B cell (primary cell): ENCODE results near the gene RASGEF1C. TPM values are rescaled to one million over a fixed set of nuclear protein-coding genes. Genes with fewer than 3 reads are reported as not detected.

Experiments used
- ATAC-seq: fragments of 200-7000 bp; cut with Tn5 transposase; one replicate; pipeline ENCODE4 v1.10.0; 2021; ENCODE audit warnings: low read depth, mild to moderate bottlenecking, moderate number of reproducible peaks, moderate library complexity
- CTCF ChIA-PET: fragments of 350-600 bp; sonication (Branson Sonifier 250); formaldehyde crosslinking; loops from one replicate; lab custom pipeline; 2021; ENCODE audit warnings: antibody characterized with exemption, inconsistent platforms; lab: Charles Lee
- POLR2A ChIA-PET: fragments of 350-600 bp; sonication (Branson Sonifier 250); formaldehyde crosslinking; loops from one replicate; lab custom pipeline; 2021; ENCODE audit warnings: antibody characterized with exemption; lab: Charles Lee
- DNase-seq: peaks from one replicate; pipeline ENCODE4 v3.0.0; 2013
- H2AFZ ChIP-seq: 2 replicates; pipeline ENCODE4 v1.6.1; 2012; ENCODE audit warnings: mild to moderate bottlenecking, low read depth, low read length; ENCODE audit not compliant: insufficient read depth, poor library complexity, severe bottlenecking
- H3K27ac ChIP-seq, 2 donors: 1 replicate in 1 of 2; 2 replicates in 1 of 2; pipeline ENCODE4 v1.5.1; 2012 to 2013; ENCODE audit warnings: low read length in 2 of 2, mild to moderate bottlenecking in 2 of 2, moderate library complexity in 1 of 2
- H3K27me3 ChIP-seq, 4 experiments: fragments of 200-600 bp in 1 of 4; sonication (generic) in 1 of 4; replicated peaks in 1 of 4; 1 replicate in 2 of 4; 2 replicates in 2 of 4; pipeline versions ENCODE4 v1.6.1 to v1.7.0; 2013 to 2016; ENCODE audit warnings: low read length in 3 of 4, mild to moderate bottlenecking in 2 of 4, mixed read lengths in 1 of 4, moderate library complexity in 1 of 4; ENCODE audit not compliant: insufficient read depth in 4 of 4, control insufficient read depth in 3 of 4; ENCODE audit errors: control extremely low read depth in 1 of 4
- H3K36me3 ChIP-seq, 2 experiments: replicated peaks in 1 of 2; 1 replicate in 1 of 2; 2 replicates in 1 of 2; pipeline versions ENCODE4 v1.6.1 to v1.7.1; 2013; ENCODE audit warnings: low read length in 1 of 2; ENCODE audit not compliant: insufficient read depth in 2 of 2, control insufficient read depth in 1 of 2; ENCODE audit errors: control extremely low read depth in 1 of 2, extremely low read depth in 1 of 2
- H3K4me1 ChIP-seq, 2 donors: fragments of 200-600 bp in 1 of 2; sonication (generic) in 1 of 2; 1 replicate in 1 of 2; 2 replicates in 1 of 2; pipeline versions ENCODE4 v1.5.1 to v1.6.1; 2013 to 2017; ENCODE audit warnings: low read length in 2 of 2; ENCODE audit not compliant: control insufficient read depth in 2 of 2, insufficient read depth in 2 of 2
- H3K4me2 ChIP-seq: replicated peaks from 2 replicates; pipeline ENCODE3; 2012; ENCODE audit warnings: mild to moderate bottlenecking, low read depth, low read length; ENCODE audit not compliant: poor library complexity, severe bottlenecking
- H3K4me3 ChIP-seq, 5 experiments: fragments of 200-600 bp in 1 of 5; sonication (generic) in 1 of 5; 1 replicate in 3 of 5; 2 replicates in 2 of 5; pipeline versions ENCODE4 v1.5.1 to v1.7.0; 2011 to 2016; ENCODE audit warnings: low read length in 4 of 5, mild to moderate bottlenecking in 4 of 5, low read depth in 2 of 5, control low read depth in 1 of 5, moderate library complexity in 1 of 5; ENCODE audit not compliant: insufficient read depth in 1 of 5; ENCODE audit errors: control extremely low read depth in 1 of 5, extremely low read depth in 1 of 5
- H3K79me2 ChIP-seq: fragments of 200-600 bp; sonication (generic); one replicate; pipeline ENCODE4 v1.6.0; 2016; ENCODE audit warnings: low read length; ENCODE audit not compliant: control insufficient read depth, insufficient read depth
- H3K9ac ChIP-seq: fragments of 200-600 bp; sonication (generic); 2 replicates; pipeline ENCODE4 v1.6.1; 2017; ENCODE audit warnings: mild to moderate bottlenecking, low read length, moderate library complexity
- H3K9me3 ChIP-seq, 3 donors: one replicate each; pipeline versions ENCODE4 v1.6.1 to v1.7.1; 2013; ENCODE audit warnings: low read length in 2 of 3; ENCODE audit not compliant: control insufficient read depth in 2 of 3, insufficient read depth in 1 of 3; ENCODE audit errors: control extremely low read depth in 1 of 3
- H4K20me1 ChIP-seq: 2 replicates; pipeline ENCODE4 v1.6.0; 2012; ENCODE audit warnings: mild to moderate bottlenecking, low read length; ENCODE audit not compliant: insufficient read depth, control insufficient read depth, poor library complexity, severe bottlenecking
- H3K27ac Mint-ChIP-seq: one replicate; pipeline ENCODE4 v1.8.0; 2021; ENCODE audit warnings: mixed read lengths
- H3K27me3 Mint-ChIP-seq: one replicate; pipeline ENCODE4 v1.8.0; 2021; ENCODE audit warnings: mixed read lengths
- H3K4me1 Mint-ChIP-seq: one replicate; pipeline ENCODE4 v1.8.0; 2021; ENCODE audit warnings: mixed read lengths
- H3K4me3 Mint-ChIP-seq: one replicate; pipeline ENCODE4 v1.8.0; 2021; ENCODE audit warnings: mixed read lengths
- H3K9me3 Mint-ChIP-seq: one replicate; pipeline ENCODE4 v1.8.0; 2022; ENCODE audit warnings: mixed read lengths; ENCODE audit not compliant: insufficient read depth
- CTCF ChIP-seq: fragments of 200-600 bp; IDR thresholded peaks from one replicate; pipeline ENCODE4 v1.8.0; 2022; ENCODE audit warnings: antibody characterized with exemption, mild to moderate bottlenecking
- EZH2 ChIP-seq: IDR thresholded peaks from 2 replicates; pipeline ENCODE4 v1.6.1; 2012; ENCODE audit warnings: borderline replicate concordance, low read depth, mild to moderate bottlenecking, moderate library complexity, low read length; ENCODE audit not compliant: insufficient read depth, poor library complexity, severe bottlenecking
- WGBS: methylation state at CpG from one replicate; pipeline ENCODE4 v1.1.5; 2013; ENCODE audit warnings: missing lambda C conversion rate; ENCODE audit not compliant: insufficient coverage; 5-methylcytosine and 5-hydroxymethylcytosine counted together
- intact Hi-C: fragments of 100-400 bp; cut with micrococcal nuclease; formaldehyde crosslinking; loops from one replicate; pipeline ENCODE4 v1.10.0; 2022
- polyA plus RNA-seq: library from polyadenylated mRNA; depleted of rRNA; stranded (reverse); fragments of >200 nt; gene quantifications from 2 replicates; pipeline ENCODE4 v1.2.3, GENCODE V29; 2012
- total RNA-seq, 2 donors: library from RNA; stranded (reverse); fragments of 120-200 nt in 1 of 2; gene quantifications; 1 replicate in 1 of 2; 2 replicates in 1 of 2; pipeline versions ENCODE4 v1.2.3 to v1.2.4, GENCODE V29; 2013 to 2022

RASGEF1C gene
- total and polyA plus RNA-seq, 2 donors (not counting 1 experiment from before 2014, with no cell fraction given) = not detected

- Mint-ChIP-seq H3K9me3 (peaks cover 14% of the 10 kb centered on the region), H3K4me1 (no peaks in the 10 kb centered on the region), H3K27me3 (peaks cover 13% of the 10 kb centered on the region), H3K27ac (no peak overlapping the region), H3K4me3 (no peak overlapping the region)
- Histone ChIP-seq H2AFZ (no peak overlapping the region), H3K4me2 (no peak overlapping the region), H4K20me1 (no peaks in the 10 kb centered on the region), H3K9me3 (peaks cover 0 to 44% (median 26%) of the 10 kb centered on the region in 3 donors), H3K9ac (no peak overlapping the region), H3K4me1 (no peaks in the 10 kb centered on the region), H3K36me3 (no peaks in the 10 kb centered on the region), H3K27ac (no peak overlapping the region), H3K4me3 (no peak overlapping the region), H3K27me3 (peaks cover 0 to 9% (median 0%) of the 10 kb centered on the region in 4 experiments), H3K79me2 (no peaks in the 10 kb centered on the region)
- intact Hi-C loops = no loop called here
- no peak for DNase-seq
- POLR2A ChIA-PET = no interaction called here
- CTCF ChIA-PET = no interaction called here
- ATAC-seq = no peak
- 95% methylated on average over 16 of the region's 21 CpGs for WGBS
- TF ChIP-seq CTCF (no peak), EZH2 (no peak)
Observed at GRCh38 chr5:180214870-180215770, 6.1 kb upstream of the RASGEF1C start.

DNA sequence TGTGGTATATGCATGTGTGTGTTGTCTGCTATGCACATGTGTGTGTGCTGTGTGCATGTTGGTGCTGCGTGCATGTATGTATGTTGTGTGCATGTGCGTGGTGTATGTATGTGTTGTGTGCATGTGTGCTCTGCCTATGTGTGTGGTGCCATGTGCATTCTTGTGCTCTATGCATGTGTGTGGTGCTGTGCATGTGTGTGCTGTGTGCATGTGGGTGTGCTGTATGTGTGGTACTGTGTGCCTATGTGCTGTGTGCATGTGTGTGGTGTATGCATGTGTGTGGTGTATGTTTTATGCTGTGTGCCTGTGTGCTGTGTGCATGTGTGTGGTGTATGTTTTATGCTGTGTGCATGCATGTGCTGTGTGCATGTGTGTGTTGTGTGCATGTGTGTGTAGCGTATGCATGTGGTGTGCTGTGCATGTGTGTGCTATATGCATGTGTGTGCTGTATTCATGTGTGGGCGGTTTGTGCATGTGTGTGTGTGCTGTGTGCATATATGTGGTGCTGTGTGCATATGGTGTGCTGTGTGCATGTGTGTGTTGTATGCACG lies 4.7 kb upstream of the RASGEF1C start:
- Histone ChIP-seq H3K27me3 (peaks cover 0 to 18% (median 3%) of the 10 kb centered on the region in 4 experiments), H3K4me3 (no peak overlapping the region), H3K4me2 (no peak overlapping the region), H3K27ac (no peak overlapping the region), H3K9ac (no peak overlapping the region), H3K36me3 (no peaks in the 10 kb centered on the region), H3K4me1 (peaks cover 0 to 4% of the 10 kb centered on the region in 2 donors), H3K9me3 (peaks cover 0 to 52% (median 13%) of the 10 kb centered on the region in 3 donors), H2AFZ (no peak overlapping the region), H4K20me1 (no peaks in the 10 kb centered on the region), H3K79me2 (no peaks in the 10 kb centered on the region)
- ChIA-PET CTCF (no interaction called here), POLR2A (no interaction called here)
- intact Hi-C loops = no loop called here
- Mint-ChIP-seq H3K27ac (no peak overlapping the region), H3K4me3 (no peak overlapping the region), H3K27me3 (peaks cover 17% of the 10 kb centered on the region), H3K4me1 (no peaks in the 10 kb centered on the region), H3K9me3 (peaks cover 7% of the 10 kb centered on the region)
- TF ChIP-seq CTCF (no peak), EZH2 (no peak)
- WGBS = 92% methylated on average over 5 of the region's 5 CpGs
- DNase-seq (no peak), ATAC-seq (no peak)
